ENCODE results near the gene ZNF277.

ZNF277 gene

GRCh38 chr7:112337892-112338291 is 131.4 kb downstream of the ZNF277 start:
- TF ChIP-seq CTCF (IDR thresholded peaks at IDR 0.05; ENCODE audit: control insufficient read depth, insufficient read depth, low read depth, low read length, missing control alignments): no peak
- no peak overlapping the region for H3K4me3 ChIP-seq (ENCODE audit: control insufficient read depth, low read depth, low read length)
- no peak for DNase-seq (ENCODE audit: low read depth)

GRCh38 chr7:112338786-112339185 is 132.3 kb downstream of the ZNF277 start:
- TF ChIP-seq CTCF (IDR thresholded peaks at IDR 0.05; ENCODE audit: control insufficient read depth, insufficient read depth, low read depth, low read length, missing control alignments): no peak
- DNase-seq (ENCODE audit: low read depth): no peak
- no peak overlapping the region for H3K4me3 ChIP-seq (ENCODE audit: control insufficient read depth, low read depth, low read length)

- no peak for DNase-seq (ENCODE audit: low read depth)
- H3K4me3 ChIP-seq (ENCODE audit: control insufficient read depth, low read depth, low read length): no peak overlapping the region
- TF ChIP-seq CTCF (IDR thresholded peaks at IDR 0.05; ENCODE audit: control insufficient read depth, insufficient read depth, low read depth, low read length, missing control alignments): no peak
Measured at GRCh38 chr7:112341464-112341863, 135.0 kb downstream of the ZNF277 start.

GRCh38 chr7:112346381-112347060 is 140.0 kb downstream of the ZNF277 start:
- no peak overlapping the region for H3K4me3 ChIP-seq (ENCODE audit: control insufficient read depth, low read depth, low read length)
- DNase-seq (ENCODE audit: low read depth): no peak
- no peak for TF ChIP-seq CTCF (IDR thresholded peaks at IDR 0.05; ENCODE audit: control insufficient read depth, insufficient read depth, low read depth, low read length, missing control alignments)

GRCh38 chr7:112347088-112347487 is 140.6 kb downstream of the ZNF277 start:
- no peak for DNase-seq (ENCODE audit: low read depth)
- TF ChIP-seq CTCF (IDR thresholded peaks at IDR 0.05; ENCODE audit: control insufficient read depth, insufficient read depth, low read depth, low read length, missing control alignments): no peak
- no peak overlapping the region for H3K4me3 ChIP-seq (ENCODE audit: control insufficient read depth, low read depth, low read length)

GRCh38 chr7:112350585-112350984 is 144.1 kb downstream of the ZNF277 start:
- no peak for TF ChIP-seq CTCF (IDR thresholded peaks at IDR 0.05; ENCODE audit: control insufficient read depth, insufficient read depth, low read depth, low read length, missing control alignments)
- no peak overlapping the region for H3K4me3 ChIP-seq (ENCODE audit: control insufficient read depth, low read depth, low read length)
- no peak for DNase-seq (ENCODE audit: low read depth)

All from AG09309 (cell line).